ENCODE measurements around the gene BRSK1. TPM values are rescaled to one million over a fixed set of nuclear protein-coding genes. Genes with fewer than 3 reads are reported as not detected.

Gene BRSK1
- total and polyA plus RNA-seq, 2 of the 13 experiments (the other 11 are each of a cell fraction or from before 2014, with no cell fraction given), result 0.18 to 1.2 TPM

- no peak; the same call in 1 of the 2 replicates for TF ChIP-seq USF2 (IDR thresholded peaks at IDR 0.05; ENCODE audit: low read depth, low read length)
- TF ChIP-seq USF2 (CRISPR knock-in tag; IDR thresholded peaks at IDR 0.05; ENCODE audit: borderline replicate concordance), result no peak; the same call in 1 of the 2 replicates
- no peak for TF ChIP-seq ZNF432 (CRISPR knock-in tag; IDR thresholded peaks at IDR 0.05; ENCODE audit: borderline replicate concordance)
- TF ChIP-seq SATB2 (CRISPR knock-in tag; IDR thresholded peaks at IDR 0.05), result no peak
- no peak for TF ChIP-seq POLR2AphosphoS2 (IDR thresholded peaks at IDR 0.05; ENCODE audit: low read depth, low read length)
- no peak for TF ChIP-seq PPARG (CRISPR knock-in tag; conservative IDR thresholded peaks at IDR 0.05)
- TF ChIP-seq EED (CRISPR knock-in tag; IDR thresholded peaks at IDR 0.05), result no peak
- no peak for TF ChIP-seq ZNF512B (CRISPR knock-in tag; IDR thresholded peaks at IDR 0.05; ENCODE audit: borderline replicate concordance)
- no peak; the same call in 1 of the 2 replicates for TF ChIP-seq ZNF205 (CRISPR knock-in tag; IDR thresholded peaks at IDR 0.05)
- TF ChIP-seq HDAC6 (IDR thresholded peaks at IDR 0.05; ENCODE audit: low read depth, low read length), result no peak
- no peak for TF ChIP-seq ZNF530 (CRISPR knock-in tag; IDR thresholded peaks at IDR 0.05; ENCODE audit: low read depth)
- TF ChIP-seq ZNF318 (CRISPR knock-in tag; IDR thresholded peaks at IDR 0.05), result no peak
- TF ChIP-seq ZNF572 (CRISPR knock-in tag; IDR thresholded peaks at IDR 0.05), result no peak
- TF ChIP-seq PLRG1 (conservative IDR thresholded peaks at IDR 0.05), result no peak
- TF ChIP-seq ZNF230 (CRISPR knock-in tag; IDR thresholded peaks at IDR 0.05), result 0 out of 2 replicates have a peak, but pooled peaks have one; percentile 36
- TF ChIP-seq ZNF703 (CRISPR knock-in tag; IDR thresholded peaks at IDR 0.05; ENCODE audit: borderline replicate concordance), result no peak
Measured at GRCh38 chr19:55256562-55257460, 27.0 kb upstream of the BRSK1 start (continued).
